Fibroblast of pulmonary artery (primary cell): ENCODE results near the gene CD80.

Experiments used
- DNase-seq: peaks from one replicate; pipeline ENCODE4 v3.0.0-alpha.2; 2010; ENCODE audit warnings: low read depth
- H3K4me3 ChIP-seq: replicated peaks from 2 replicates; pipeline ENCODE4 v1.5.1; 2011; ENCODE audit warnings: low read depth, mild to moderate bottlenecking, control low read depth, low read length, moderate library complexity
- CTCF ChIP-seq: IDR thresholded peaks from 2 replicates; pipeline ENCODE4 v1.5.1; 2011; ENCODE audit warnings: mild to moderate bottlenecking, control low read depth, low read length, inconsistent platforms; ENCODE audit errors: missing control alignments

CD80 gene

GRCh38 chr3:119582178-119582577 is 22.8 kb upstream of the CD80 start:
- H3K4me3 ChIP-seq: no peak overlapping the region
- DNase-seq: no peak
- TF ChIP-seq CTCF: no peak

- TF ChIP-seq CTCF: no peak
- H3K4me3 ChIP-seq: peak overlapping the region; percentile 53
- peak; percentile 25 for DNase-seq
These were observed 20.8 kb upstream of the CD80 start for GRCh38 chr3:119580067-119580760.

GRCh38 chr3:119579366-119580066 is 20.1 kb upstream of the CD80 start, which contains the start of gene ADPRH:
TSS of gene ADPRH (plus strand) at chr3:119579492. CDS start at chr3:119582170, 2,678 bp downstream.
- no peak for TF ChIP-seq CTCF
- H3K4me3 ChIP-seq: peak within 1 kb of the TSS; percentile 53
- DNase-seq: peak; percentile 62

GRCh38 chr3:119575507-119575906 is 16.1 kb upstream of the CD80 start:
- H3K4me3 ChIP-seq: no peak overlapping the region
- no peak for TF ChIP-seq CTCF

GRCh38 chr3:119571688-119572087 is 12.3 kb upstream of the CD80 start:
- TF ChIP-seq CTCF: no peak
- DNase-seq: no peak
- H3K4me3 ChIP-seq: no peak overlapping the region

More at GRCh38 chr3:119575507-119575906, 16.1 kb upstream of the CD80 start:
- DNase-seq: no peak

GRCh38 chr3:119571230-119571629 is 11.8 kb upstream of the CD80 start:
- H3K4me3 ChIP-seq: no peak overlapping the region
- DNase-seq: no peak
- TF ChIP-seq CTCF: no peak
